ENCODE measurements around the gene MEIOB. TPM values are rescaled to one million over a fixed set of nuclear protein-coding genes. Genes with fewer than 3 reads are reported as not detected.
"Not testable (repeated sequence)": the region's sequence is repeated elsewhere in the genome, so short reads cannot be mapped to it uniquely, and the experiment has no call there.

MEIOB gene
- total RNA-seq, 1 donor from 2014 or later = not detected

DNA sequence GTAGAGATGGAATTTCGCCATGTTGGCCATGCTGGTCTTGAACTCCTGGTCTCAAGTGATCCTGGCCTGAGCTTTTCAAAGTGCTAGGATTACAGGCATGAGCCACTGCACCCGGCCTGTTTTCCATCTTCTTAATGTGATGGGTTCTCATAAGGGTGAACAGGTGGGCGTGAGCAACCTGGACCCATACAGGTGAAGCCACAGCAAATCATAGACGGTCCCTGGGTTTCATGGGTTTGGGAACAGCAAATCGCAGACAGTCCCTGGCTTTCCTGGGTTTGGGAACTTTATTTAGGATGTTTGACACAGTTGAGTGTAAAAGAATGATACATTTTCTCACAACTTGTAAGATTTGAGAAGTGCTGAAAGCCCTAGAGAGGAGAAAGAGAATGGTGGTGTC, 12.9 kb upstream of the MEIOB start:
- H3K9me3 Mint-ChIP-seq = no peaks in the 10 kb centered on the region
- no peak overlapping the region for H3K4me3 Mint-ChIP-seq
- H3K27me3 Mint-ChIP-seq (ENCODE audit: low read depth) = peaks cover 44% of the 10 kb centered on the region
- H3K4me1 Mint-ChIP-seq = no peaks in the 10 kb centered on the region
- TF ChIP-seq, protein P1, sequence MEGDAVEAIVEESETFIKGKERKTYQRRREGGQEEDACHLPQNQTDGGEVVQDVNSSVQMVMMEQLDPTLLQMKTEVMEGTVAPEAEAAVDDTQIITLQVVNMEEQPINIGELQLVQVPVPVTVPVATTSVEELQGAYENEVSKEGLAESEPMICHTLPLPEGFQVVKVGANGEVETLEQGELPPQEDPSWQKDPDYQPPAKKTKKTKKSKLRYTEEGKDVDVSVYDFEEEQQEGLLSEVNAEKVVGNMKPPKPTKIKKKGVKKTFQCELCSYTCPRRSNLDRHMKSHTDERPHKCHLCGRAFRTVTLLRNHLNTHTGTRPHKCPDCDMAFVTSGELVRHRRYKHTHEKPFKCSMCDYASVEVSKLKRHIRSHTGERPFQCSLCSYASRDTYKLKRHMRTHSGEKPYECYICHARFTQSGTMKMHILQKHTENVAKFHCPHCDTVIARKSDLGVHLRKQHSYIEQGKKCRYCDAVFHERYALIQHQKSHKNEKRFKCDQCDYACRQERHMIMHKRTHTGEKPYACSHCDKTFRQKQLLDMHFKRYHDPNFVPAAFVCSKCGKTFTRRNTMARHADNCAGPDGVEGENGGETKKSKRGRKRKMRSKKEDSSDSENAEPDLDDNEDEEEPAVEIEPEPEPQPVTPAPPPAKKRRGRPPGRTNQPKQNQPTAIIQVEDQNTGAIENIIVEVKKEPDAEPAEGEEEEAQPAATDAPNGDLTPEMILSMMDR (IDR thresholded peaks at IDR 0.05; ENCODE audit: unreplicated experiment) = no peak
- no peak for DNase-seq (ENCODE audit: low spot score in 2 of 2, unreplicated experiment in 2 of 2)
- no peaks in the 10 kb centered on the region for H3K36me3 Mint-ChIP-seq
- H3K27ac Mint-ChIP-seq = no peak overlapping the region

DNA sequence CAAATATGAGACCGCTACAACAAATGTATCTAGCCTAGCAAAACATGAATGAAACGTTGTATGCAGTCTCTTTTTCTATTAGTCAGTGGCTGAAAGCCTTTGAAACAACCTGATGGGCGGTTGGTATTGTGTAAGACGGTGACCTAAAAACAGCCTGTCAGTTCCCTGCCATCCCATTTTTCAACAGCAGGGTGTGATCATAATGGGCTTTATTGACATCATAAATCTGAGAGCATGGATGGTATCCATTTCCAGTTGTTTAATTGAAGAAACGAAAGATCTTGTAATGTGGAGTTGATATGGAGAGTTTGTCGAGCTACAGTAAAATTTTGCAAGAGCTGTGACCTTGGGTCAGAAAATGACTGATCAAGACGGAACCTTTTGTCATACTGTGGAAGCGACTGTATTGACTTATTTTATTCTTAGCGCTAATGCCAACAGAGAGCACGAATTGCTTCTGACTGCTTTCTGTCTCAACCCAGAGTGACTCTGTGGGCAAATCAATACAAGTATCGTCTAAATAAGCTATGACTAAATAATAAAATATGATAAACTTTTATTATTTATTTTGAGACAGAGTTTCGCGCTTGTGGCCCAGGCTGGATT, 12.3 kb upstream of the MEIOB start:
- H3K4me1 Mint-ChIP-seq = peaks cover 5% of the 10 kb centered on the region

DNA sequence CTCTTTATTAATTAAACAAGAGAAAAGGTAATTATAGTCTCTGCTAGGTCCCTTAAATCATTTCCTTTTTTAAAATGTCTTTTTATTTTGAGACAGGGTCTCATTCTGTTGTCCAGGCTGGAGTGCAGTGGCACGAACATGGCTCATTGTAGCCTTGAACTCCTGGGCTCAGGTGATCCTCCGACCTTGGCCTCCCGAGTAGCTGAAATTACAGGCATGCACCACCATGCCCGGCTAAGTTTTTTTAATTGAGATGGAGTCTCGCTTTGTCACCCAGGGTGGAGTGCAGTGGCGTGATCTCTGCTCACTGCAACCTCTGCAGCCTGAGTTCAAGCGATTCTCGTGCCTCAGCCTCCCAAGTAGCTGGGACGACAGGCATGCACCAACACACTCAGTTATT, 9.2 kb upstream of the MEIOB start:
- H3K27me3 Mint-ChIP-seq (ENCODE audit: low read depth) = peaks cover 54% of the 10 kb centered on the region
- H3K9me3 Mint-ChIP-seq; H3K27ac Mint-ChIP-seq; H3K4me3 Mint-ChIP-seq; DNase-seq (ENCODE audit: low spot score in 2 of 2, unreplicated experiment in 2 of 2); H3K4me1 Mint-ChIP-seq; H3K36me3 Mint-ChIP-seq: not testable (repeated sequence)

More for the DNA sequence above, 12.3 kb upstream of the MEIOB start:
- no peak for DNase-seq (ENCODE audit: low spot score in 2 of 2, unreplicated experiment in 2 of 2)
- no peak overlapping the region for H3K4me3 Mint-ChIP-seq
- H3K27me3 Mint-ChIP-seq (ENCODE audit: low read depth) = peaks cover 42% of the 10 kb centered on the region
- no peak overlapping the region for H3K27ac Mint-ChIP-seq
- TF ChIP-seq, protein P1 (IDR thresholded peaks at IDR 0.05; ENCODE audit: unreplicated experiment) = peak; percentile 40
- H3K9me3 Mint-ChIP-seq = no peaks in the 10 kb centered on the region
- no peaks in the 10 kb centered on the region for H3K36me3 Mint-ChIP-seq

DNA sequence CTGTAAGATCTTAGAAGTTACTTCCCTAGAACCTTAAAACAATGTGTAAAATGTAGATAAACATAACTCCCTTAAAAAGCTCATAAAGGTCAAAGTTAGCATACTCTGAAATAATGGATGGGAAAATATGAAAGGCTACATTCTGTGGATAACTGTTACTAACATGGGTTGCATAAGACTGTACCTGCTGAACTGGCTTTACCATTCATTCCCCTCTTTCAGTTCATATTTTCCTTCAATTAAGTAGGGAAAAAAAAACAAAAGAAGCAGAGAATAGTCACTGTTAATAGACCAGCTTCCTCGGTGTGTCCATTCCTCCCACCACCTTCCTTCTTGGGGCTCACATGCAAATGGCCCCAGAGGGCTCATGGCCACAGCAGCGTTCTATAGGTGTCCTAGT, 7.5 kb upstream of the MEIOB start:
- Mint-ChIP-seq H3K4me1 (peaks cover 5% of the 10 kb centered on the region), H3K4me3 (no peak overlapping the region), H3K36me3 (no peaks in the 10 kb centered on the region), H3K27me3 (ENCODE audit: low read depth) (peaks cover 58% of the 10 kb centered on the region), H3K27ac (no peak overlapping the region), H3K9me3 (no peaks in the 10 kb centered on the region)
- no peak for DNase-seq (ENCODE audit: low spot score in 2 of 2, unreplicated experiment in 2 of 2)
- TF ChIP-seq, protein P1 (IDR thresholded peaks at IDR 0.05; ENCODE audit: unreplicated experiment) = no peak

DNA sequence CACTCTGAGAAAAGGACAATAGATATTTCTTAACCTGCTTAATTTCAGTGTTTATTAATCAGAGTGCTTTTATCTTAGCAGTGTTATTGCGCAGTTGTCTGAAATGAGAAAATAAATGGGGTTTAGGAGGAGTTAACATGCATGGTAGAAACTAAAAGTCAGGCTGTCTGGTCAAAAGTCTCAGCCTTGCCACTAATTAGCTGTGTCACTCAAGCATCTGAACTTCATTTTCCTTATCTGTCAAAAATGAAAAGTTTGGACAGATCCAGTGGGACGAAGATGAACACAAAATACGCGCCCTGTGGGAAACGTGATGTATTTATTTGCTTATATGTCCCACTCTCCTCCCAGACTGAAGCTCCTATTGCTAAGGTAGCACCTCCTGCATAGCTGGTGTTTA, 6.3 kb upstream of the MEIOB start:
- Mint-ChIP-seq H3K27me3 (ENCODE audit: low read depth) (peaks cover 57% of the 10 kb centered on the region), H3K27ac (no peak overlapping the region), H3K9me3 (no peaks in the 10 kb centered on the region), H3K36me3 (no peaks in the 10 kb centered on the region), H3K4me3 (no peak overlapping the region), H3K4me1 (peaks cover 5% of the 10 kb centered on the region)
- DNase-seq (ENCODE audit: low spot score in 2 of 2, unreplicated experiment in 2 of 2) = no peak
- TF ChIP-seq, protein P1 (IDR thresholded peaks at IDR 0.05; ENCODE audit: unreplicated experiment) = no peak

DNA sequence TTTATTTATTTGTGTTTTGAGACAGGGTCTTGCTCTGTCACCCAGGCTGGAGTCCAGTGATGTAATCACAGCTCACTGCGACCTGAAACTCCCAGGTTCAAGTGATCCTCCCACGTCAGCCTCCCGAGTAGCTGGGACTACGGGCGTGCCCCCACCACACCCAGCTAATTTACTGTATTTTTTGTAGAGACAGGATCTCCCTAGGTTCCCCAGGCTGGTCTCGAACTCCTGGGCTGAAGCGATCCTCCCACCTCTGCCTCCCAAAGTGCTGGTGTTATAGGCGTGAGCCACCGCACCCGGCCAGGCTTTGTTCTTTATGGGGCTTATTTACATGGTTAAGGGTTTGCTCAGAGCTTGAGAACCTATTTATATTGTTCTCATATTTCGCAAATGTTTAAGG, 5.8 kb upstream of the MEIOB start:
- Mint-ChIP-seq H3K4me3 (no peak overlapping the region), H3K36me3 (no peaks in the 10 kb centered on the region), H3K4me1 (peaks cover 5% of the 10 kb centered on the region), H3K27me3 (ENCODE audit: low read depth) (peaks cover 60% of the 10 kb centered on the region), H3K9me3 (no peaks in the 10 kb centered on the region), H3K27ac (no peak overlapping the region)
- DNase-seq (ENCODE audit: low spot score in 2 of 2, unreplicated experiment in 2 of 2) = no peak
- TF ChIP-seq, protein P1 (IDR thresholded peaks at IDR 0.05; ENCODE audit: unreplicated experiment) = no peak

Measured in mesothelial cell of epicardium (in vitro differentiated cells).